Neural cell (in vitro differentiated cells): ENCODE data around the gene IRAK2. TPM values are rescaled to one million over a fixed set of nuclear protein-coding genes. Genes with fewer than 3 reads are reported as not detected.
"Not testable (repeated sequence)": the region's sequence is repeated elsewhere in the genome, so short reads cannot be mapped to it uniquely, and the experiment has no call there.

ENCODE experiments used
- H2AFZ ChIP-seq: fragments of 200-600, 300-800 bp; sonication (generic), shearing (Covaris generic); 2 replicates; pipeline ENCODE4 v1.6.0; 2014; ENCODE audit warnings: low read depth, mild to moderate bottlenecking, antibody characterized with exemption, low read length, moderate library complexity
- H3F3A ChIP-seq: fragments of 200-600 bp; shearing (Covaris generic); 2 replicates; pipeline ENCODE4 v1.6.1; 2016; ENCODE audit warnings: mild to moderate bottlenecking, moderate library complexity, mixed read lengths, antibody characterized with exemption, low read length; ENCODE audit not compliant: insufficient read depth, poor library complexity, severe bottlenecking
- H3K27ac ChIP-seq: fragments of 200-600, 300-800 bp; sonication (generic), shearing (Covaris generic); 2 replicates; pipeline ENCODE4 v1.5.1; 2014; ENCODE audit warnings: mild to moderate bottlenecking, low read length, moderate library complexity
- H3K27me3 ChIP-seq: fragments of 300-800, 200-600 bp; sonication (generic), shearing (Covaris generic); 2 replicates; pipeline ENCODE4 v1.6.0; 2014; ENCODE audit warnings: mild to moderate bottlenecking, low read depth, low read length, moderate library complexity; ENCODE audit not compliant: insufficient read depth
- H3K36me3 ChIP-seq: fragments of 300-800, 200-600 bp; sonication (generic), shearing (Covaris generic); 2 replicates; pipeline ENCODE4 v1.5.1; 2014; ENCODE audit warnings: mild to moderate bottlenecking, antibody characterized with exemption, low read length, moderate library complexity; ENCODE audit not compliant: insufficient read depth
- H3K4me2 ChIP-seq: fragments of 300-800, 200-600 bp; sonication (generic), shearing (Covaris generic); 2 replicates; pipeline ENCODE4 v1.6.0; 2014; ENCODE audit warnings: mild to moderate bottlenecking, low read length
- H3K4me3 ChIP-seq: fragments of 300-800, 200-600 bp; sonication (generic), shearing (Covaris generic); 2 replicates; pipeline ENCODE4 v1.5.1; 2014; ENCODE audit warnings: mild to moderate bottlenecking, low read length, moderate library complexity
- H3K79me2 ChIP-seq: fragments of 200-600 bp; shearing (Covaris generic); replicated peaks from 2 replicates; pipeline ENCODE4 v1.6.0; 2014; ENCODE audit warnings: mild to moderate bottlenecking, low read length, moderate library complexity; ENCODE audit not compliant: insufficient read depth
- H3K9ac ChIP-seq: fragments of 300-800, 200-600 bp; sonication (generic), shearing (Covaris generic); 2 replicates; pipeline ENCODE4 v1.6.1; 2016; ENCODE audit warnings: mild to moderate bottlenecking, low read length, mixed read lengths
- H3K9me2 ChIP-seq: fragments of 200-600 bp; shearing (Covaris generic); 2 replicates; pipeline ENCODE4 v1.6.1; 2016; ENCODE audit warnings: mild to moderate bottlenecking, low read length, mixed read lengths; ENCODE audit not compliant: insufficient read depth
- H3K9me3 ChIP-seq: fragments of 200-600, 300-800 bp; sonication (generic), shearing (Covaris generic); 2 replicates; pipeline ENCODE4 v1.6.1; 2016; ENCODE audit warnings: mild to moderate bottlenecking, mixed run types, low read length, moderate library complexity, mixed read lengths
- H4K20me1 ChIP-seq: fragments of 200-600 bp; shearing (Covaris generic); 2 replicates; pipeline ENCODE4 v1.6.1; 2016; ENCODE audit warnings: mild to moderate bottlenecking, mixed run types; ENCODE audit not compliant: insufficient read depth
- EP300 ChIP-seq: fragments of 450-650 bp; conservative IDR thresholded peaks from 2 replicates; pipeline ENCODE4 v1.6.1; 2014; ENCODE audit warnings: antibody characterized with exemption, mild to moderate bottlenecking, moderate library complexity; ENCODE audit not compliant: poor library complexity, severe bottlenecking
- EZH2 ChIP-seq: fragments of 200-600, 300-800 bp; shearing (Covaris generic), sonication (generic); IDR thresholded peaks from 2 replicates; pipeline ENCODE4 v1.6.1; 2014; ENCODE audit warnings: antibody characterized with exemption, low read length, borderline replicate concordance, mild to moderate bottlenecking; ENCODE audit not compliant: insufficient read depth, poor library complexity, severe bottlenecking
- MXI1 ChIP-seq: fragments of 450-650 bp; conservative IDR thresholded peaks from 2 replicates; pipeline ENCODE4 v1.6.1; 2014; ENCODE audit warnings: antibody characterized with exemption, mild to moderate bottlenecking; ENCODE audit not compliant: poor library complexity, severe bottlenecking
- POLR2AphosphoS5 ChIP-seq: IDR thresholded peaks from 2 replicates; pipeline ENCODE4 v1.6.1; 2012
- RAD21 ChIP-seq: fragments of 450-650 bp; conservative IDR thresholded peaks from 2 replicates; pipeline ENCODE4 v1.6.1; 2014; ENCODE audit warnings: antibody characterized with exemption, mild to moderate bottlenecking, moderate library complexity
- REST ChIP-seq: IDR thresholded peaks from 2 replicates; pipeline ENCODE4 v1.6.1; 2012; ENCODE audit warnings: borderline replicate concordance
- SMC3 ChIP-seq: fragments of 450-650 bp; conservative IDR thresholded peaks from 2 replicates; pipeline ENCODE4 v1.6.1; 2014; ENCODE audit warnings: antibody characterized with exemption, mild to moderate bottlenecking, moderate library complexity; ENCODE audit not compliant: poor library complexity
- TAF1 ChIP-seq: IDR thresholded peaks from 2 replicates; pipeline ENCODE4 v1.6.1; 2012; ENCODE audit warnings: low read depth
- polyA plus RNA-seq: library from polyadenylated mRNA; depleted of rRNA; stranded (reverse); fragments of >200 nt; gene quantifications from 2 replicates; pipeline ENCODE4 v1.2.3, GENCODE V29; 2014
- TF ChIP-seq, protein P1 (sequence below): fragments of 450-650 bp; IDR thresholded peaks from 2 replicates; pipeline ENCODE4 v1.5.1; 2014; ENCODE audit warnings: antibody characterized with exemption, mild to moderate bottlenecking, moderate library complexity; ENCODE audit not compliant: poor library complexity, severe bottlenecking

The IRAK2 gene
- polyA plus RNA-seq, 1 donor from 2014 or later = 0.84 TPM

DNA sequence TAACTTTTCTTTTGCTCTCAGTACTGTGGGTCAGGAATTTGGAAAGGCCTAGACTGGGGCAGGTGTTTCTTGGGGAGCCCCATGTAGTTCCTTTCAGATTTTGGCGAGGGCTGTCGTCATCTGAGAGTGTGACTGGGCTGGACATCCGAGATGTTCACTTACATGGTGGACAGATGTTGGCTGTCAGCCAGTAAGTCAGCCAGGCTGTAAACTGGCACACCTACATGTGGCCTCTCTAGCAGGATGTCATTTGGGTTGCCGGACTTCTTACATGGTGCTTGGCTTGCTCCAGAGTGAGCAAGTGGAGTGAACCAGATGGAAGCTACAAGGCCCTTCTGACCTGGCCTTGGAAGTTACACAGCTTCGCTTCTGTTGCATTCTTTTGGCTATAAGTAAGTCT lies 104.2 kb downstream of the IRAK2 start:
- H3K9me3 ChIP-seq = no peaks in the 10 kb centered on the region
- no peak overlapping the region for H3K4me2 ChIP-seq
- no peaks in the 10 kb centered on the region for H4K20me1 ChIP-seq
- no peak overlapping the region for H3K27ac ChIP-seq
- H3K79me2 ChIP-seq = no peaks in the 10 kb centered on the region
- no peak overlapping the region for H3K9ac ChIP-seq
- H3K36me3 ChIP-seq = no peaks in the 10 kb centered on the region
- H3F3A ChIP-seq = no peaks in the 10 kb centered on the region
- no peaks in the 10 kb centered on the region for H3K9me2 ChIP-seq
- H3K27me3 ChIP-seq = no peaks in the 10 kb centered on the region
- H2AFZ ChIP-seq = no peak overlapping the region
- no peak overlapping the region for H3K4me3 ChIP-seq
- TF ChIP-seq, protein P1, sequence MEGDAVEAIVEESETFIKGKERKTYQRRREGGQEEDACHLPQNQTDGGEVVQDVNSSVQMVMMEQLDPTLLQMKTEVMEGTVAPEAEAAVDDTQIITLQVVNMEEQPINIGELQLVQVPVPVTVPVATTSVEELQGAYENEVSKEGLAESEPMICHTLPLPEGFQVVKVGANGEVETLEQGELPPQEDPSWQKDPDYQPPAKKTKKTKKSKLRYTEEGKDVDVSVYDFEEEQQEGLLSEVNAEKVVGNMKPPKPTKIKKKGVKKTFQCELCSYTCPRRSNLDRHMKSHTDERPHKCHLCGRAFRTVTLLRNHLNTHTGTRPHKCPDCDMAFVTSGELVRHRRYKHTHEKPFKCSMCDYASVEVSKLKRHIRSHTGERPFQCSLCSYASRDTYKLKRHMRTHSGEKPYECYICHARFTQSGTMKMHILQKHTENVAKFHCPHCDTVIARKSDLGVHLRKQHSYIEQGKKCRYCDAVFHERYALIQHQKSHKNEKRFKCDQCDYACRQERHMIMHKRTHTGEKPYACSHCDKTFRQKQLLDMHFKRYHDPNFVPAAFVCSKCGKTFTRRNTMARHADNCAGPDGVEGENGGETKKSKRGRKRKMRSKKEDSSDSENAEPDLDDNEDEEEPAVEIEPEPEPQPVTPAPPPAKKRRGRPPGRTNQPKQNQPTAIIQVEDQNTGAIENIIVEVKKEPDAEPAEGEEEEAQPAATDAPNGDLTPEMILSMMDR = no peak
- no peak for TF ChIP-seq POLR2AphosphoS5
- no peak for TF ChIP-seq TAF1
- TF ChIP-seq EZH2 = no peak
- no peak for TF ChIP-seq EP300
- no peak for TF ChIP-seq MXI1
- TF ChIP-seq SMC3 = no peak
- no peak for TF ChIP-seq REST
- no peak for TF ChIP-seq RAD21

- Histone ChIP-seq H3K4me3 (no peak overlapping the region), H3K4me2 (no peak overlapping the region), H4K20me1 (no peaks in the 10 kb centered on the region), H3K27ac (no peak overlapping the region), H3F3A (no peaks in the 10 kb centered on the region), H3K9ac (no peak overlapping the region), H3K9me2 (no peaks in the 10 kb centered on the region), H2AFZ (no peak overlapping the region), H3K79me2 (no peaks in the 10 kb centered on the region), H3K27me3 (no peaks in the 10 kb centered on the region), H3K9me3 (no peaks in the 10 kb centered on the region), H3K36me3 (no peaks in the 10 kb centered on the region)
- no peak for TF ChIP-seq RAD21
These were observed 104.7 kb downstream of the IRAK2 start for GRCh38 chr3:10269443-10269842.

GRCh38 chr3:10272476-10272875 lies 107.8 kb downstream of the IRAK2 start:
- not testable (repeated sequence) for H2AFZ ChIP-seq, H3K4me3 ChIP-seq, H3F3A ChIP-seq, H3K27ac ChIP-seq, H3K4me2 ChIP-seq, H3K9me3 ChIP-seq, H3K27me3 ChIP-seq, H4K20me1 ChIP-seq, H3K9ac ChIP-seq, H3K36me3 ChIP-seq, H3K79me2 ChIP-seq, H3K9me2 ChIP-seq
